HG03097 (cell line): Measurements from ENCODE around the gene MAP2K3.
"Not testable (repeated sequence)": the region's sequence is repeated elsewhere in the genome, so short reads cannot be mapped to it uniquely, and the experiment has no call there.

Source experiments
- ATAC-seq: cut with Tn5 transposase; IDR thresholded peaks from one replicate; pipeline ENCODE4 v1.9.1; 2021; ENCODE audit not compliant: unreplicated experiment, low FRiP score

Gene MAP2K3

GRCh38 chr17:21308931-21309381 is 24.4 kb downstream of the MAP2K3 start:
- ATAC-seq, result not testable (repeated sequence)

- ATAC-seq, result not testable (repeated sequence)
Measured at GRCh38 chr17:21310061-21310765, 25.7 kb downstream of the MAP2K3 start.

- not testable (repeated sequence) for ATAC-seq
Measured at GRCh38 chr17:21310766-21311602, 26.5 kb downstream of the MAP2K3 start.

DNA sequence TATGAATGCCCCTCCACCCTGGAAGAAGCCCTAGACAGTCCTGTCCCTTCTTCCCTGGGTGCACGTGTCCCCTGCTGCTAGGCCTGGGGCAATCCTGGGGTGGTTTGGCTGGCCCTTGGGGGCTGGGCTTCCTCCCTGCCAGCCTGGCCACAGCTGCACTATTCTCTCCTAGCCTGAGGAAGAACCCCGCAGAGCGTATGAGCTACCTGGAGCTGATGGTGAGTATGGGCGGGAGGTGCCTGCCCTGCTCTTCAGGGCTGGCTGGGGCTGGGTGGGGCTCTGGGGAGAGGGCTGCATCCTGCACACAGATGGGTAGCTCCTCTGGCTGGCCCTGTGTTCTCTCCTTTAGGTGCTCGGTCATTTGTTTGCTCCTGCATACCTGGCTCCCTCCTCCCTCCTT is 28.8 kb downstream of the MAP2K3 start:
- ATAC-seq, result no peak

DNA sequence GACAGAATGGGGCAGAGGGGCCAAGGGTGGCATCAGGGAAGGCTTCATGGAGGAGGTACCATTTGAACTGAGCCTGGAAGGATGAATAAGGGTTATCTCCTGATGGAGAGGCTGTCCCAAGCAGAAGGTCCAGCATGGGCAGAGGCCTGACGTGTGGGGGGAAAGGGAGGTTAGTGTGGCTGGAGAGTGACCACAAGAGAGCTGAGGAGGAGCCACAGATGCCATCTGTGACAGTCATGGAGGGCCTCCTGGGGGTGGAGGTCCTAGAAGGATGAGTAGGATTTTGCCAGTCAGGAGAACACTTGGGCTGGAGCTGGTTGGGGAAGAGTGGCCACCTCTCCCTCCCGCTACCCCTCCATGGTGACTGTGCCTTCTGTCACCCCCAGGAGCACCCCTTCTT is 29.2 kb downstream of the MAP2K3 start:
- ATAC-seq, result not testable (repeated sequence)

GRCh38 chr17:21314261-21314664 is 29.8 kb downstream of the MAP2K3 start:
- ATAC-seq, result not testable (repeated sequence)

GRCh38 chr17:21314701-21315111 is 30.2 kb downstream of the MAP2K3 start:
- ATAC-seq, result not testable (repeated sequence)

DNA sequence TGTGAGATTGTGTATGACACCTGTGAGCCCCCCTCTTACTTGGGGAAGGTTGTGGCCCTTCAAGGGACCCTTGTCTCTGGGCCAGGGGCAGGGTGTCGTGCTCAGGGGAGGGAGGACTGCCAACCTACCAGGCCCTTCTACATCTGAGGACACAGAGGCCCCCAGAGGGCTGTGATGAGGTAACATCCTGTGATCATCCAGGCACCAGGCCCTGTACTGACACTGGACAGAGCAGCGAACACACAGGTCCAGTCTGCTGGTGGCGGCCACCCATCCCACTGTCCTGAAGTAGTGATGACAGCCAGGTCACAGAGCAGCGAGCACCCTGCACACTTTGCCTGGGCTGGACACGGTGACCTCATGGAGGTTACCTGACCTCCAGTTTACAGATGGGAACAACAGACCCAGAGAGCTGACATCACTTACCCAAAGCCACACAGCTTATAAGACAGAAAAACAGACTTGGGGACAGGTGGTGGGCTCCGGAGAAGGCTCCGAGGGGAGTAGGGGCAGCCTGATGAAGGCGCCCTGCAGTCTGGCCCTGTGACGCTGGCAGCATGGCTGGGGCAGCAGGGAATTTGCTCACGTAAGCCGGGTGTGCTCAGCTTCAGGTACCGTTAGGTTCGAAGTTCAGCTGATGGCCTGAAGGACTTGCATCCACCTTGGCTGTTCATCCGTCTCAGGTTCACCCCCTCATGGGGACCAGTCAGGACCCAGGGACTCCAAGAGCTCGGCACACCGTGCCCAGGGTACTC is 30.9 kb downstream of the MAP2K3 start:
- not testable (repeated sequence) for ATAC-seq

- ATAC-seq, result not testable (repeated sequence)
Measured at GRCh38 chr17:21316212-21316886, 31.8 kb downstream of the MAP2K3 start.

GRCh38 chr17:21316887-21317500 is 32.5 kb downstream of the MAP2K3 start:
- not testable (repeated sequence) for ATAC-seq

DNA sequence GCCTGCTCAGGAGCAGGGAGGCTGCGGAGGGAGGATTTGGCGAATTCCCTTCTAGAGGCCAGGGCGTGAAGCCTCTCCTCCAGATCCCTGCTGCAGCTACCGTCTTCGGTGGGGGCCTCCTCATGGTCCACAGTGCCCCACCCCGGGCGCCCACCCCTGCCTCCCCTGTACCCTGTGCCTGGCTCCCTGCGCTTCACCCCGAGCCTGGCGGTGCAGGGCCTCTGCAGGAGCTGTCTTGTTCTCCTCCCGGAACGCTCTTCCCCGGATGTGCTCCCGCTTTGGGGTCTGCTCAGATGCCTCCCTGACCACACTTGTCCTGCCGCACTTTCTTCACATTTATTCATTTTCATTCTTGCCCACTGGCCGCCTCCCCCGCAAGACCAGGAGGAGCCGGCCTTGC is 33.3 kb downstream of the MAP2K3 start:
- ATAC-seq, result not testable (repeated sequence)

DNA sequence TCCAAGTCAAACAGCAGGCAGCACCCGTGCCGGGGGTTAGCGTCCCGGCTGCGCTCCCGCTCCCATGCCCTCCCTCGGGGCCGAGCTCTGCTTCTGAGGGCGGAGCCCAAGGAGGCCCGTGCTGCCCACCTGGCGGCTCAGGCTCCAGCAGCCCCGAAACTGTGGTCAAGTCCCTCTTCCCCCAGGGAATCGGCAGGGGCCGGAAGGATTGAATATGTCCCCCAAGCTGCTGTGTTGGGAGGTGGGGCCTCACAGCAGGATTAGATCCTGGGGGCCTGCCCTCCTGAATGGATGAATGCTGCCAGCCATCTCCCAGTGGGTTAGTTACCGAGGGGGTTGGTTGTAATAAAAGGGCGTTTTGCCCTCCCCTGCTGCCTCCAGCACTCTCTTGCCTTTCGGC is 33.9 kb downstream of the MAP2K3 start:
- ATAC-seq, result no peak

DNA sequence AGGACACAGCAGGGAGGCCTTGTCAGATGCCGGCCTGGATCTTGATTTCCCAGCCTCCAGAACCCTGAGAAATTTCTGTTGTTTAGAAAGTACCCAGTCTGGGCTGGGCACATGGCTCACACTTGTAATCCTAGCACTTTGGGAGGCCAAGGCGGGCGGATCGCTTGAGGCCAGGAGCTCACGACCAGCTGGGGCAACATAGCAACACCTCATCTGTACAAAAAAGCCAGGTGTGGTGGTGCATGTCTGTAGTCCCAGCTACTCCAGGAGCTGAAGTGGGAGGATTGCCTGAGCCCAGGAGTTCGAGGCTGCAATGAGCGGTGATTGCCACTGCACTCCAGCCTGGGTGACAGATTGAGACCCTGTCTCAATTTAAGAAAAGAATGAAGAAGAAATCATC is 34.3 kb downstream of the MAP2K3 start:
- not testable (repeated sequence) for ATAC-seq

DNA sequence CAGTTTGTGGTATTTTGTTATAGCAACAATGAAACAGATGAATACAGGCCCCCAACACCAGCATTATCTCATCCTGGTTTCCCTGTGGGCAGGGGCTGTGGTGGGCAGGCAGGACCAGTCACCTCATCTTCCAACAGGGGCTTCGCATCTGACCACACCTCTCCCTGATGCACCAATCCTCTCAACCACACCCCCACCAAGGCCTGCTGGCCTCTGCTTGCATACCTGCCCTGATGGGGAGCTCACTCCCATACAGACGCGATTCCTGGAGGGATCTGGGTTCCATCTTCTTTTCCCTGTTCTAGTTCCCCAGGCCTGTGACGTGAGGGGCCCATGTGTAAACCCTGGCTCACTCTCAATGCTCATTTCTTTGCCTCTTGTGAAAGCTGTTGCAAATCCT is 34.7 kb downstream of the MAP2K3 start:
- not testable (repeated sequence) for ATAC-seq

DNA sequence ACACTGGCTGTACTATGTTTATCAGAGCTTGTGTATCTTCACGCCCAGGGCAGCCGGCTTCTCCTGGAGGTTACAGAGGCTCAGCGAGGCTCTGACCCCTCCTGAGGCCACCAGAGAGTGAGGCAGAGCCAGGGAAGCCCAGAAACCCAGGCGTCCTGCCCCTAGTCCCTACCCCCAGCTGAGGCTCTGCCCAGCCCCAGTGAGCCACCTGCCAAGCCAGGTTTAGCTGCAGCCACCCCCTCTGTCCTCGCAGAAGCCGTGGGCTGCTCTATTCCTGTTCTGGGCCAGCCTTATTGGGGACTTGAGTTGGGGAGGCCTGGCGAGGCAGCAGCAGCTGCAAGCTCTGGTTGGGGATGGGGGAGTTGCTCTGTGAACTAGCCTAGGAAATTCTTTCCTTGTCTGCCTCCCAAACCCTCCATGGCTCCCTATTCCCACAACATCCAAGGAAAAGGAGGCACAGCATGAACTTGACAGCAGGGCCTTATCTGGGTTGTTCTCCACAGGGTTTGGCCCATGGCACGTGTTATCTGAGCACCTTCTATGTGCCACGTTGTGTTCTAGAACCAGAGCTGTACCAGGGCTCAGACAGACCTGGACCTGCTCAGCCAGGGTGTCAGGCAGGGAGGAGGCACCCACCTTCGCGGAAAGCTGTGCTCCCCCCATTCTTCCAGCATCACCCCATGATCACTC is 35.3 kb downstream of the MAP2K3 start:
- ATAC-seq, result not testable (repeated sequence)

DNA sequence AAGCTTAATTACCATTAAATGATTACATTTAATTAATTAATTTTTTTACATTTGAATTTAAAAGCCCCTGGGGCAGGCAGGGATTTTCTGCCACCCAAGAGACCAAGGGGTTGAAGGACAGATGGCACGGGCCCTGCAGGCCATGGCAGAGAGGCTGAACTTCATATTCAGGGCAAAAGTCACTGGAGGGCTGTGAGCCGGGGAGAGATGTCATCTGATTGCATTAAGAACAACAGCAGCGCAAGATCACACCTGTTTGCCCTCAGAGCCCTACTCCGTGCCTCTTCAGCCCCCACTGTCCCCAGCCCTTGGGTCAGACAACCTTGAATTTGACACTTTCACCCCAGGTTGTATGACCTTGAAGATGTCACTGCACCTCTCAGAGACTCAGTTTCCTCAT is 35.9 kb downstream of the MAP2K3 start:
- ATAC-seq, result not testable (repeated sequence)

DNA sequence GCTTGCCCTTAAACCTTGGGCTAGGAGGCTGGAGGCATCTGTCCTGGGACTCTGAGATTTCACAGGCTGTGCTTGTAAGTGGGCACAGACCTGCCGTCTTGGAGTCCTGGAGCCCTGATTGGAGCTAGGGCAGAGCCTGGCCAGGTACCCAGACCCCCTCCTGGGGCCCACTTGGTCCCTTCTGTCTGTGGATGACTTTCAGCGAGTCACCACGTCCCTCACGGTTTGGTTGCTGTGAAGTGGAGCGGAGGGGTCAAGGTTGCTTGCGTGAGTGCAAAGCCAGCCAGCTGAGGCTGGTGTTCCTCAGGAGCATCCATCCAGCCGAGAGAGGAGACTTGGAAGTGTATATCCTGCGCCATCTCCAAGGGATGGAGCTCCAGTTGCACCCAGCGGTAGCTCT is 36.5 kb downstream of the MAP2K3 start:
- ATAC-seq, result not testable (repeated sequence)

GRCh38 chr17:21321744-21322191 is 37.3 kb downstream of the MAP2K3 start:
- not testable (repeated sequence) for ATAC-seq
